Esophagus muscularis mucosa (tissue), 4 donors: ENCODE measurements around the gene DIAPH3. TPM values are rescaled to one million over a fixed set of nuclear protein-coding genes. Genes with fewer than 3 reads are reported as not detected.

Experiments
- DNase-seq: peaks from one replicate; pipeline ENCODE4 v3.0.0-alpha.2; 2017; ENCODE audit errors: extremely low spot score
- H3K27ac ChIP-seq, 4 donors: fragments of 200-600 bp; sonication (generic); replicated peaks in 1 of 4; 1 replicate in 3 of 4; 2 replicates in 1 of 4; pipeline ENCODE4 v1.5.1; 2016 to 2019; ENCODE audit warnings: mild to moderate bottlenecking in 1 of 4
- H3K27me3 ChIP-seq, 4 donors: fragments of 200-600 bp; sonication (generic); one replicate each; pipeline versions ENCODE4 v1.5.1 to v1.6.0; 2016 to 2019
- H3K36me3 ChIP-seq, 4 donors: fragments of 200-600 bp; sonication (generic); one replicate each; pipeline ENCODE4 v1.5.1; 2016 to 2019
- H3K4me1 ChIP-seq, 4 donors: fragments of 200-600 bp; sonication (generic); one replicate each; pipeline ENCODE4 v1.5.1; 2016 to 2019
- H3K4me3 ChIP-seq, 4 donors: fragments of 200-600 bp; sonication (generic); 1 replicate in 2 of 4; 2 replicates in 2 of 4; pipeline ENCODE4 v1.5.1; 2016 to 2019; ENCODE audit warnings: mild to moderate bottlenecking in 4 of 4, moderate library complexity in 1 of 4
- H3K9me3 ChIP-seq, 4 donors: fragments of 200-600 bp; sonication (generic); 1 replicate in 3 of 4; 2 replicates in 1 of 4; pipeline ENCODE4 v1.5.1; 2016 to 2019
- CTCF ChIP-seq, 3 experiments: fragments of 200-600 bp in 2 of 3; fragments of 450-650 bp in 1 of 3; sonication (generic) in 2 of 3; IDR thresholded peaks; one replicate each; pipeline ENCODE4 v1.5.1; 2017 to 2019; ENCODE audit warnings: antibody characterized with exemption in 3 of 3, mild to moderate bottlenecking in 2 of 3, moderate library complexity in 1 of 3
- EP300 ChIP-seq: sonication (generic); formaldehyde crosslinking; IDR thresholded peaks from one replicate; pipeline ENCODE4 v1.6.1; 2017; ENCODE audit warnings: antibody characterized with exemption
- POLR2A ChIP-seq: fragments of 450-650 bp; IDR thresholded peaks from one replicate; pipeline ENCODE4 v1.6.1; 2017; ENCODE audit warnings: antibody characterized with exemption, moderate library complexity, mild to moderate bottlenecking, low read depth
- POLR2AphosphoS5 ChIP-seq, 2 donors: sonication (generic); formaldehyde crosslinking; IDR thresholded peaks; one replicate each; pipeline ENCODE4 v1.6.1; 2017; ENCODE audit warnings: antibody characterized with exemption in 2 of 2
- WGBS: methylation state at CpG from one replicate; pipeline ENCODE4 v1.1.5; 2018; 5-methylcytosine and 5-hydroxymethylcytosine counted together
- intact Hi-C: fragments of 100-400 bp; cut with DNase I; formaldehyde crosslinking; loops from one replicate; pipeline ENCODE4 v1.15.1; 2023
- total RNA-seq, 4 donors: library from RNA; depleted of rRNA; stranded (reverse); fragments of >200 nt; gene quantifications; one replicate each; pipeline versions ENCODE4 v1.1.0 to v1.2.1, GENCODE V29; 2016

DIAPH3 gene
- total RNA-seq, 4 donors from 2014 or later: under 0.01 to 1.0 (median 0.41) TPM

GRCh38 chr13:60165391-60166099 is 1.8 kb upstream of the DIAPH3 start:
- no peaks in the 10 kb centered on the region for H3K27me3 ChIP-seq
- H3K27ac ChIP-seq: no peak overlapping the region
- H3K4me1 ChIP-seq: peaks cover 14 to 20% (median 18%) of the 10 kb centered on the region in 4 donors
- no peak overlapping the region for H3K4me3 ChIP-seq
- WGBS: 79% methylated on average over 3 of the region's 3 CpGs
- no peak for TF ChIP-seq POLR2A
- TF ChIP-seq EP300: no peak
- no peak for TF ChIP-seq CTCF (IDR thresholded peaks at IDR 0.05)
- no peak for TF ChIP-seq POLR2AphosphoS5 (IDR thresholded peaks at IDR 0.05)
- no peaks in the 10 kb centered on the region for H3K36me3 ChIP-seq
- no peaks in the 10 kb centered on the region for H3K9me3 ChIP-seq
- no peak for DNase-seq
- intact Hi-C loops: no loop called here

GRCh38 chr13:60164234-60164889 is 634 bp upstream of the DIAPH3 start:
- peak overlapping the region; percentile 66 to 80 (median 73) for H3K4me3 ChIP-seq
- H3K36me3 ChIP-seq: no peaks in the 10 kb centered on the region
- DNase-seq: no peak
- peak overlapping the region; percentile 87 to 91 (median 88) for H3K27ac ChIP-seq
- TF ChIP-seq EP300: no peak
- WGBS: 7% methylated on average over 9 of the region's 9 CpGs
- no peaks in the 10 kb centered on the region for H3K27me3 ChIP-seq
- H3K4me1 ChIP-seq: peaks cover 14 to 20% (median 18%) of the 10 kb centered on the region in 4 donors
- H3K9me3 ChIP-seq: no peaks in the 10 kb centered on the region
- intact Hi-C loops: no loop called here

GRCh38 chr13:60162096-60162495 is 1.6 kb downstream of the DIAPH3 start:
- Histone ChIP-seq H3K4me3 (no peak overlapping the region), H3K27me3 (no peaks in the 10 kb centered on the region), H3K4me1 (peaks cover 14 to 20% (median 18%) of the 10 kb centered on the region in 4 donors), H3K36me3 (no peaks in the 10 kb centered on the region), H3K27ac (no peak overlapping the region), H3K9me3 (no peaks in the 10 kb centered on the region)
- DNase-seq: no peak
- intact Hi-C loops: no loop called here
- TF ChIP-seq POLR2A (no peak), EP300 (no peak)

GRCh38 chr13:60158321-60158801 is 5.4 kb downstream of the DIAPH3 start:
- intact Hi-C loops: no loop called here
- no peak for TF ChIP-seq POLR2A
- no peak for TF ChIP-seq EP300
- no peak for TF ChIP-seq CTCF (IDR thresholded peaks at IDR 0.05)
- no peak for TF ChIP-seq POLR2AphosphoS5 (IDR thresholded peaks at IDR 0.05)
- Histone ChIP-seq H3K9me3 (no peaks in the 10 kb centered on the region), H3K27me3 (no peaks in the 10 kb centered on the region), H3K4me1 (peaks cover 4 to 7% (median 5%) of the 10 kb centered on the region in 4 donors), H3K27ac (no peak overlapping the region), H3K4me3 (no peak overlapping the region), H3K36me3 (no peaks in the 10 kb centered on the region)
- no peak for DNase-seq

- no peaks in the 10 kb centered on the region for H3K9me3 ChIP-seq
- no peak for TF ChIP-seq POLR2A
- TF ChIP-seq CTCF (IDR thresholded peaks at IDR 0.05): no peak
- TF ChIP-seq EP300: no peak
- TF ChIP-seq POLR2AphosphoS5 (IDR thresholded peaks at IDR 0.05): no peak
- H3K4me3 ChIP-seq: no peak overlapping the region
- no peaks in the 10 kb centered on the region for H3K36me3 ChIP-seq
- intact Hi-C loops: no loop called here
- H3K27me3 ChIP-seq: no peaks in the 10 kb centered on the region
- no peak for DNase-seq
- H3K4me1 ChIP-seq: no peaks in the 10 kb centered on the region
- no peak overlapping the region for H3K27ac ChIP-seq
Observed at GRCh38 chr13:60155978-60156377, 7.8 kb downstream of the DIAPH3 start.
